NCI-H82 (cell line): ENCODE results near the gene TUBB6.

Source experiments
- DNase-seq: peaks from one replicate; lab custom pipeline; 2025; lab: John Stamatoyannopoulos, UW

The TUBB6 gene

DNA sequence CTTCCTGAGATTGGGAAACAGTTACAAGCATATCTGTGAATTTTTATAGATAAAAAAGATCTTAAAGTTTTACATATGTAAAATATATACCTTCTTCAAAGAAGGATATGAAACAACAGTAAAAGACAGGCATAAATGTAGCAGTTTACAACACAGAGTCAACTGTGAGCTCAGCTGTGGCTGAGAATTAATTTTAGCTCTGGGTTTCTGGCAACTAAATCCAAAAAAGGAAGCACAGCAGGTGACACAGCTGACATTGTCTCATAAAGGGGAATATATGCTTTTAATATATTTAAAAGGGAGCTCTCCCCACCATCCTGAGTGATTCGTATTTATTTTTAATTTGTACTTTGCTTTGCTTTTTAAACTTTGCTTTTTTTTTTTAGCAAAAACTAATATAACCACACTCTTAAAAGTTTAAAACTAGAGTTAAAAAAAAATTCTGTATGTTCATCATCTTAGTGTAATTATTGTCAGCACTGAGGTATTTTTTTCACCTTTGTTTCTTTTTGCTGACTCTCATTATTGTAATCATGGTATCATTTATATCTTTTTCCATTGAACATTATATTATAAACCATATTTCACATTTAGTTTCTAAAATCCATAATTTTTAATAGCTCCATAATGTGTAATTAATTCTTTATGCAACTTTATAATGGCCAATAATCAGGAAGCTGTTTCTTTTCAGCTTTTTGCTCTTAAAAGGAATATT is 6.7 kb downstream of the TUBB6 start:
- no peak for DNase-seq

DNA sequence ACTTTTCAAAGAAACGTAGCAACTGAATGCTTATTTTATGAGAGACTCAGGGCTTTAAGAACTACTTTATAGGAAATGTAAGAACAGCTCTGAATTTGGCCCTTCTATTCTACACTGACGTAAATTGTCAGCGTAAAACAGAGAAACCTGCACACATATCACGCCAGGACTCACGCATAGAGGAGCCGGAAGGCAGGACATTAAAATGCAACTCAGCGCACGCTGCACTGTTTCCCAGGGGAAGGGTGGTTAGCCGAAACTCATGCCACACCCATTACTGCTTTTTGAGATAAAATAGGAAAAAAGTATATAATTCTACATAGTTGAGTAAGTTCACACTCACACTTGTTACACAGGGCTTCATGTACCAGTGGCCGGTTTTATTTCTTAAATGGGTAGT is 7.4 kb downstream of the TUBB6 start:
- no peak for DNase-seq

DNA sequence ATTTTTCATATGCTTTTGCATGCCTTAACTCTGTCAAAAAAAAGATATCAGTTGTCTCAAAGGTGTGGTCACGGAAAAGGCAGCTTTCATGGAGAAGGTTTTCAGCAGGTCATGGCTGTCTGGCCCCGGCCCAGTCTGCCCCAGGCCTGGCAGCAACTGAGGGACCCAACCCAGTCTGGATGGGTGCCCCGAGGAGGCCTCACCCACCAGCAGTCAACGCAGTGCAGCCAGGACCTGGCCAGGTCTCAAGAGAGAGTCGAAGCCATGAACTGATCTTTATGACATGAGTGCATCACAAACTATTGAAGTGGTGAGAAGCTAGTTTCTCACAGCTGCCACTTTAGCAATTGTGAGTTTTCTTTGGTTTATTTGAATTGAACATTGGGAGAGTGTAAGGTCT is 7.9 kb downstream of the TUBB6 start:
- DNase-seq = no peak

DNA sequence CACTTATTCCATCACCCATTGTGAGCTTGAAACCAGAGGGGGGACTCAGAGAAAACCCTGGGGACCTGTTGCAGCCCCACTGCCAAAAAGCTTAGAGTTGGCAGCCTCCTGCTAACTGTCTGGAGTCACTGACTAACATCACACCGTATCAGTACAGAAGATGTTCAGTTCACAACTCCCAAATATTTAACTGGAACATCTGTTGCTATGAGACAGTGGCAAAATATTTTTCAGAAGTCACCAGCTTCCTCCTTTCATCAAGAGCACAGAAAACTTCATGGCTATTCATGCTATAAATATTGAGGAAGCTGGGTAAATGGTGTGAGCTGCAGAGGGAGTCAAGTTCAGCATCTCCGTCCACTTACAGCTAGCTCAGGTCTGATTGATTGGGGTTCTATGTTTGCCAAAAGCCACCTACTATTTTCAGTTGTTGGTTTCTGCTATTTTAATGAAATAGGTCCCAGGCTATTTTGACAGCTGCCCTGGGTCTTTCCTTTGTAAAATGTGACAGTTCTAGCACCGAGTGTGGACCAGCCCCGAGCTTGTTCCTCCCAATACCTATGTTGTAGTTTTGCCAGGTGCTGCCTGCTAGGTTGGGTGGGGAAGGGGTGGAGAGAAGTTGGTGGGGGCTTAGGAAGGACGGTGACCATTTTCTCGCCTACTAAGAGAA is 9.8 kb downstream of the TUBB6 start:
- DNase-seq = no peak

DNA sequence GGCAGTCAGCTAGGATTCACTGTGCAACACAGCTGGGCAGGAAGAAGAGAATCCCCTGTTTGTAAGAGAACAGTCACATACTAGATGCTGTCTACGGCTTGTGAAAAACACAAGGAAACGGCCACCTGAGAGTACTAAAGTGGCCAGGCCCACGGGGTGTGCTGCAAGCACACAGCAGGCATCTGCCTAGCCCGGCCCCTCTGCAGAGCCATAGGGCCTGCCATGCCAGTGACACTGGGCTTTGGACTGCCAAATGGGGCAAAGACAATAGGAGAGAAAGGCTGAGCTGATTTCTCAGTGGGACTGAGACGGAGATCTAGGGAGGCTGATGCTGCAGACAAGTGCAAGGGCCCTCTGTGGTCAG is 10.3 kb downstream of the TUBB6 start:
- no peak for DNase-seq

DNA sequence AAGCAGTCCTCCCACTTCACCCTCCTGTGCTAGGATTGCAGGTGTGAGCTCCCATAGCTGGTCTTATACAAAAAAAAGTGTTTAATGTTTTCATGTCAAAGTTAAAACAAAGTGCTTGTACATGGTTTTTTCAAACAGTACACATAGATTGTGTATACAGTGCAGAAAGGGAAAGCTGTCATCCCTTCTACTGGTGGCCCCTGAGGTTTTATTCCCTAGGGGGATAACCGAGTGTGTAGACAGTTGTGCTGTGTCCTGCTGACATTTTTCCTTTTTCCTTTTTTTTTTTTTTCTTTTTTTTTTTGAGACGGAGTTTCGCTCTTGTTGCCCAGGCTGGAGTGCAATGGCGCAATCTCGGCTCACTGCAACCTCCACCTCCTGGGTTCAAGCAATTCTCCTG is 10.8 kb downstream of the TUBB6 start:
- no peak for DNase-seq

DNA sequence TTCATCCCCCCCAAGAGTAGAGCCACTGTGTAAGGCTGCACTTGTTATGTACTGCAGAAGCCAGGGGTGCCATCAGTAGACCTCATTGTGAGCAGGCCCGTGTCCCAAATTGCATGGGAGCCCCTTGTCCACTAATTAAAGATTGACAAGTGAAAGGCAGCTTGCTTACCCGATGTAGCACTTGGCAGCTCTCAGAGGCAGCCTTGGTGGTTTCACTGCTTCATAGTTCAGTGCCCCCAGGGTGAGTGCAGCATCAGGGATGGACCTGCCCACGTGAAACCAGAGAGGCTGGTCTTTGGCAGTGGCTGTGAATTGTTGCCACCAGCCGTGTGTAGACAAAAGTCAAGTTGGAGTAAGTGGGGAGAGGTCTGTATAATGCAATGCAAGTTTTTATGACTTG is 13.3 kb downstream of the TUBB6 start:
- DNase-seq = no peak

DNA sequence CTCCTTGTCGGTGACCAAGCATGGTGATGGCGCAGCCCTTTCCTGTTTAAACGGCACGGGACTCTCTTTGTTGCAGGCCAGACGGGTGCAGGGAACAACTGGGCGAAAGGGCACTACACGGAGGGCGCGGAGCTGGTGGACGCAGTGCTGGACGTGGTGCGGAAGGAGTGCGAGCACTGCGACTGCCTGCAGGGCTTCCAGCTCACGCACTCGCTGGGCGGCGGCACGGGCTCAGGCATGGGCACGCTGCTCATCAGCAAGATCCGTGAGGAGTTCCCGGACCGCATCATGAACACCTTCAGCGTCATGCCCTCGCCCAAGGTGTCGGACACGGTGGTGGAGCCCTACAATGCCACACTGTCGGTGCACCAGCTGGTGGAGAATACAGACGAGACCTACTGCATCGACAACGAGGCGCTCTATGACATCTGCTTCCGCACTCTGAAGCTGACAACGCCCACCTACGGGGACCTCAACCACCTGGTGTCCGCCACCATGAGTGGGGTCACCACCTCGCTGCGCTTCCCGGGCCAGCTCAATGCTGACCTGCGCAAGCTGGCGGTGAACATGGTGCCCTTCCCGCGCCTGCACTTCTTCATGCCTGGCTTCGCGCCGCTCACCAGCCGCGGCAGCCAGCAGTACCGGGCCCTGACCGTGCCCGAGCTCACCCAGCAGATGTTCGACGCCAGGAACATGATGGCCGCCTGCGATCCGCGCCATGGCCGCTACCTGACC is 17.1 kb downstream of the TUBB6 start:
- DNase-seq = no peak

DNA sequence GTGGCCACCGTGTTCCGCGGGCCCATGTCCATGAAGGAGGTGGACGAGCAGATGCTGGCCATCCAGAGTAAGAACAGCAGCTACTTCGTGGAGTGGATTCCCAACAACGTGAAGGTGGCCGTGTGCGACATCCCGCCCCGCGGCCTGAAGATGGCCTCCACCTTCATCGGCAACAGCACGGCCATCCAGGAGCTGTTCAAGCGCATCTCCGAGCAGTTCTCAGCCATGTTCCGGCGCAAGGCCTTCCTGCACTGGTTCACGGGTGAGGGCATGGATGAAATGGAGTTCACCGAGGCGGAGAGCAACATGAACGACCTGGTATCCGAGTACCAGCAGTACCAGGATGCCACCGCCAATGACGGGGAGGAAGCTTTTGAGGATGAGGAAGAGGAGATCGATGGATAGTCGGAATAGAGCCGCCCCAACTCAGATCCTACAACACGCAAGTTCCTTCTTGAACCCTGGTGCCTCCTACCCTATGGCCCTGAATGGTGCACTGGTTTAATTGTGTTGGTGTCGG is 17.7 kb downstream of the TUBB6 start:
- no peak for DNase-seq

DNA sequence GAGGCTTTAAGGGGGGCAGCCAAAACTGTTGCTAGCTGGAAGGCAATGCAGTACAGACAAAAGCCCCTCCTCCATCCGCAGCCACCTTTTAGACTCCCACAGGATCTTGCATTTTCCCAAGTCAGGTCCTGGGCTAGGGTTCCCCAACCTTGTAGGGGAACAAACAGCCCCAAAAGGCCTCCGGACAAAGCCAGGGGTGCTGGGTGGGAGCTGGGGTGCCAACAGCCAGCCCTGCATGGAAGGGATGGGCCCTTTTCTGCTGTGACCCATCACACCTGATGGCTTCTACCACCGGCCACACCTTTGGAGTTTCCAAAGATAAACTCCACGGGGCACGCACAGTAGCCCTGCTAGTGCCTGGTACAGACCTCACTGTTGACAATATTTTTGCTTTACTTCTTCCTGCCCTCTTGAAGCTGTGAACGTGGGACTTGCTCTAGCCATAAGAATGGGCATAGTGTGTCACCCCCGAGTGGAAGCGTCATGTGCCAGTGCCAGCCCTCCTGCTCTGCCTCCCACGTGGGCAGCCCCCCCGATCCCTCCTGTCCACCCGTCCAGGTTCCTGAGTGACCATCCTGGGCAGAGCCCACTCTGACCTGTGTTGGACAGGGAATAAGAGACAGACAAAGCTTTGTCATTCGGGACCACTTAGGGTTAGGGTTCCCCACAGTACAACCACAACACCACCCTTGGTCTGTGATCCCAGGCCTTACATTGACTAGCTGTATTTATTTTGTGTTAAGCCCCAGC is 18.8 kb downstream of the TUBB6 start:
- DNase-seq = no peak

DNA sequence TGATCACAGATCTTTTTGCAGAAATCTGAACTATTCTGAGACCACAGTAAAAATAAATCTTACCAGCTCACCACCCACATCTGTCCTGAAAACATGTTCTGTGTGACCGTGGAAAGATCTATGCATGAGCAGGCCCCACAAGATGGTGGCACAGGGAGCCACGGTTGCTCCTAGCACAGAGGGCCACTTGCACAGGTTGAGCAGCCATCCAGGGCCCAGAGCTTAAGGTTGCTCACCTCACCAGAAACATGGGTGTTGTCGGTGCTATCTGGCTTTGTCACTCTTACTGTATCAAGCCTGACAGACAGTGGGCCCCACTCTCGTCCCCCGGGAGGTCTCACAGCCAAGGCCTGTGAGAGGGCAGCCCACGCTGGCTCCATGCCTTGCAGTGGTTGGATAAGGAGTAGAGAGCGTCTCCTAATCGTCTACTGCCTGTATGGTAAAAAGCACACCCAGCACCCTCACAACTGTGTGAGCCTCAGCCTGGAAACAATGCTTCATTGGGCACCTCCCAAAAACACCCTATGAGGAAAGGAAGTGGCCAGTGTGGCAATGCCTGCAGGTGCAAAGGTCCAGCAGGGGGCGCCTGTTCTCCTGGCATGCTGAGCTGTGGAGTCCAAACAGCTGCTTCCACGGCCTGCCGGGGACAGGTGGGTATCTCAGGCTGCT is 19.6 kb downstream of the TUBB6 start:
- peak; percentile 88 for DNase-seq

DNA sequence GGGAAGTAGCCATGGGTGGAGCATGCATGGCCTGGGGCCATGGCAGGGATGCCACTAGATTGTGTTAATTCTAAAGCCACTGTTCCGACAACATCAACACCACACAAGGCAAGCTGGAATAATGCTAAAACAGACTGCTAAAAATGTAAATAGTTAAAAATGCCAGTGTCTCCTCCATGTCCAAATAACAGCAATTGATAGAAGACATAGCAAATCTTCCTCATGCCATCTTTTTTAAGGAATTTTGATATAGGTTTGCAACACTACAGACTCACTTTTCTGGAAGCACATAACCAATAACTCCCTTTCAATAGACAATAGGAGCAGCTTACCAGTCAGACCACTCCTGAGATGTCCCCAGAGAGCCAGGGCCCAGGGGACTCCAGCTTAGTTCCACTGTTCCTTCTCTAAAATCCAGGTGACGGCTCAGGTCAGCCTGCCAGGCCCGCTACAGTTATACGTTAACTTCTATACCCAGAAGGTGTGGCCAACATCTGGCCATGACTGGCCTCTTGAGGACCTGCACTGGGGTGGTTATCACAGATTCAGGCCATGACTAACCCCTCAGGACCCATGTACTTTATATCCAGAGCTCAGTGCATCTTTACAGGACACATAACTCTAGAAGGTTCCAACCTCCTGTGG is 20.3 kb downstream of the TUBB6 start:
- peak; percentile 11 for DNase-seq

DNA sequence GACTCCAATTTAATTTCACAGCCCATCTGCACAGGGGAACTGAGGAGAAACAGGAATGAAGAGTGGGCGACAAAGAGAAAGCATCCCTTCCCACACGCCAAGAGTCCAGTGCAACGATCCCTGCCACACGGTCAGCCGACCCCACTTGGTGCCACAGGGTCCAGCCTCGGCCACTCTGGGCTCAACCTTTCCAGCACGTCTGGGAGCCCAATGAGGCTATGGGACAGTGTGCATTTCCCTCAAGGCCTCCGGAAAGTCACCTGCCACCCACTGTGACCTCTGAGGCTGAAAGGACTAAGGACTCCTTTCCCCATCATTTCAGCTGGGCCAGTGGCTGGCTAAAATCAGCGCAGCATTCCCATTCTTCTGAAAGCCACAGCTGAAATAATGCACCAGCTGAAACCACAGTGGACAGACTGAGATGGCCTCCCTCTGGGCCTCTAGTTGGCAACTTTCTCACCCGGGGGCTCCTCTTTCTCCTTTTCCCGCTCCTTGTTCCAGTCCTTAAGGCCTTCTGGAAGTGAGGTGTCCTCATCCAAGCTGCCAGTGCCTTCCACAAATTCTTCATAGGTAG is 21.2 kb downstream of the TUBB6 start:
- DNase-seq = no peak

DNA sequence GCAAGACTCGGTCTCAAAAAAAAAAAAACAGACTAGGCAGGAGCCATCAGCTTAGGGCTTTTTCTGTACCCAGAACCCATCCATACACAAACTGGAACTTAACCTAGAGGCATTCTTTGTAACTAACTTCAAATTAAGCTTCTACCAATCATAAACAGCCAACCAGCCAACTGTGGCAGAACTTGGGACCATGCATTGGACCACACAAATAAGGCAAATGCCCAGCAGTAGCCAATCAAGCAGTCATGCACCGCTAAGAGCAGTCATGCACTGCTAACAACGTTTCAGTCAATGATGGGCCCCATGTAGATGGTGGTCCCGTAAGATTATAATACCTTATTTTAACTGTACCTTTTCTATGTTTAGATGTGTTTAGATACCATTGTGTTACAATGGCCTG is 22.7 kb downstream of the TUBB6 start:
- no peak for DNase-seq

DNA sequence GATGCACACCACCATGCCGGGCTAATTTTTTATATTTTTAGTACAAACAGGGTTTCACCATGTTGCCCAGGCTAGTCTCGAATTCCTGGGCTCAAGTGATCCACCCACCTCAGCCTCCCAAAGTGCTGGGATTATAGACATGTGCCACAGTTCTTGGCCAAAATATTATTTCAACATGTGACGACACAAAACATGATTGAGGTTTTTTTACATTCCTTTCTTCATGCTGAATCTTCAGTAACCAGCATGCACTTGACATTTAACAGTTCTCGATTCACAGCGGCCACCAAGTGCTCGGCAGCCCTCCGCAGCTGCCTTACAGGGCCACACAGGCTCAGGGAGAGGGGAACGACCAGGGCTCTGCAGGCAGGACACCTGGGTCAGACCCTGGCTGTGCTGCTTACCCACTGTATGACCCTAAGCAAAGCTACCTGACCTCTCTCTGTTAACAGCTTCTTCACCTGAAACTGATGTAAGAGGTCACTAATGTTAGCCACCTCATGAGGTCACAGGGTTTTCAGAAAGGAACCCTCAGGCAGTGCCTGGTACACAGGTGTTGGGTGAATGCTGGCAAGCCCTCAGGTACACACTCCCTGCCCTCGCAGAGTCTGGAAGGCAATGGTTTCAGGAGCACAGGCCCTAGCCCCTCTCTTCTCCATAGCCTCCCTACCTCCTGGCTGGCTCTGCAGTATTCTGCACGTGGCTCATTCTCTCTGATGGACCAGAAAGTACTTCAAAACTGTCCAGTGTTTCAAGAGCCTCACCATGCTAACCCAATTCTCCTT is 25.7 kb downstream of the TUBB6 start:
- DNase-seq = no peak

DNA sequence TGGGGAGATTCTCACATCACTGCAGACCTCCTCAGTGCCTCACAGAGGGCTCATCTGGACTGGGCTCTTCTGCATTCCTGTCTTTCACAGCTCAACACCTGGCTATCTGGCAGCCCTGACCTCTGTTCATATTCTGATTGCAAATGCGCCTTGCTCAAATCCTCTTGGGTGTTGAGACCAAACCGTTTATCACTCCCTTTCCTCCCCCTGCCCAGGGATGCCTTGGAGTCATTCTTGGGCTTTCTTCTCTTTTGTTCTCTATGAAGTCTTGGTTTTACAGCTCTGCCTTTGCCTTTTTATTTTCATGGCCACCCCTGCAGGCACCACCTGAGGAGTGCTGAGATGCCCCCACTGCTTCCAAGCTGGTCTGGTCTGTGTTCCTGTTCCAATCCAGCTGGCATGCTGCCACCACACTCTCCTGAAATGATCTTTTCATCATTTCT is 26.3 kb downstream of the TUBB6 start:
- DNase-seq = no peak

DNA sequence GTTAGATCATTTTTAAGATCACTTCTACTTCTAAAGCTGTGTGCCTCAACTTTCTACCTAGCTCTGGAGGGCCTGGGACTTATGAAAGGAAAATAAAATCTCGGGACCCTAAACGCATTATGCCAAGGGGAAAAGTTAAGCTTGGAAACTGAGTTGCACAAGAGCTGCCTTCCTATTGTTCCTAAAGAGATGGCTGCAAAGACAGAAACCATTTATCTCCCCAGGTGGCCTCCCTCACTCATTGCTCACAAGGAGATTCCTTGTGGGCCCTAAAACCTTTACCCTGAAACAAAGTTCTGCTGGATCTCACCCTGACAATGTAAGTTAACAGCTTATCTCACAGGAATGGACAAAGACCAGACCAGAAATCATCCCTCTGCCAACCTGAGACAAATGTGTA is 26.8 kb downstream of the TUBB6 start:
- DNase-seq = no peak

DNA sequence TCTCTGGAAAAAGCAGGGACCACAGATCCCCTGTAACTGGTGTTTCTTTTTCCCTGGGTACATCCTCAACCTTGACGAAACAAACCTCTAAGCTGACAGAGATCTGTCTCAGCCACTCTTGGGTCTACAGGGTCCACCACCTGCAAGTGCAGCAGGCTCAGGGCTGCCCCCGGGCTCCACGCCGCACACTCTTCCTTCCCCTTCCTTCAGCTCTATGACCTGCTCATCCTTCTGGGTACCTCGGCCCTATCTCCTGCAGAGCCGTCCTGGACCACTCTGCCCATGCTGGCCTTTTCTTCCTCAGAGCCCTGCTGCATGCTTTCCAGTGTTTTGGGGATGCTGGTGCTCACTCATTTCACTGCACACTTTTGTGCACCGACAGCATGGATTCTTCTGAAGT is 27.5 kb downstream of the TUBB6 start:
- no peak for DNase-seq

DNA sequence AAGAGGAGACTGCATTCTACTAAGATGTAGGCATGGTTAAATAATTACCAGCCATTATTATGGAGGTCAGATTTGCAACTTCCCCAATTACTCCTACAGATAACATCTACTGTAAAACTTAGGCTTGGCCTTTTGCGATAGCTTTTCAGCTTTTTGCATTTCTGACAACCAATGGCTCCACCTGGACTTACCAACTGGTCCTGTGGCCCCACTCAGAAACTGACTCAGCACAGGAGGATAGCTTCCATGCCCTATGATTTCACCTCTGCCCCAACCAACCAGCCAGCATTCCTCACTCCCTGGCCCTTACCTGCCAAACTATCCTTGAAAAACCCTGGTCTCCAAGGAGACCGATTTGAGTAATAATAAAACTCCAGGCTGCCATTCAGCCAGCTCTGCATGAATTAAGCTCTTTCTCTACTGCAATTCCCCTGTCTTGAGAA is 28.2 kb downstream of the TUBB6 start:
- no peak for DNase-seq

DNA sequence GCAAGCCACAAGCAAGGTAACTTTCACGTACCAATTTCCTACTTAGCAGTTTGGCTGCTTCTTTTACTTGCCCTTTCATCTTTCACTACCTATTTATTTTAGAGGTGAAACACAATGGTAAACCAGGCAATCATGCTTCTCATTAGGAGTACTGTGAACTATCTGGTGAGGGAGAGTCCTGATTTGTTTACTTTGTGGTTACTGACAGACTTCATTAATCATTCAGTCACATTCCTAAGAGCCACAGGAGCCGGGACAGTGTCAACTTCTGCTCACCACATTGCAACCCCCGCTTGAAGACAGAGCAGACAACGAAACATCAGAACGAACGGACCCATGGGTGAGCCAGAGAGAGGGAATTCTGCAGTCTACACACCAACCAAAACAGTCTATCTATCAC is 28.8 kb downstream of the TUBB6 start:
- DNase-seq = no peak
